Subcutaneous abdominal adipose tissue (tissue), 5 donors: ENCODE measurements around the gene MTHFD2L.

Source experiments
- H3K27ac ChIP-seq: one replicate; pipeline ENCODE4 v1.7.0; 2013; ENCODE audit warnings: low read depth, mild to moderate bottlenecking, inconsistent platforms, low read length, moderate library complexity
- H3K27me3 ChIP-seq, 5 donors: one replicate each; pipeline ENCODE4 v1.7.0; 2013; ENCODE audit warnings: low read length in 5 of 5, inconsistent platforms in 1 of 5; ENCODE audit not compliant: control insufficient read depth in 5 of 5, insufficient read depth in 4 of 5
- H3K36me3 ChIP-seq, 5 donors: one replicate each; pipeline ENCODE4 v1.7.0; 2013; ENCODE audit warnings: low read length in 5 of 5; ENCODE audit not compliant: control insufficient read depth in 5 of 5, insufficient read depth in 5 of 5
- H3K4me1 ChIP-seq, 5 donors: one replicate each; pipeline ENCODE4 v1.7.0; 2013; ENCODE audit warnings: low read length in 5 of 5, mild to moderate bottlenecking in 3 of 5, moderate library complexity in 1 of 5; ENCODE audit not compliant: control insufficient read depth in 5 of 5, insufficient read depth in 5 of 5
- H3K4me3 ChIP-seq, 5 donors: one replicate each; pipeline ENCODE4 v1.7.0; 2013; ENCODE audit warnings: low read length in 5 of 5, low read depth in 1 of 5
- H3K9ac ChIP-seq, 5 donors: one replicate each; pipeline ENCODE4 v1.7.0; 2013; ENCODE audit warnings: low read length in 5 of 5, mild to moderate bottlenecking in 4 of 5, moderate library complexity in 3 of 5
- H3K9me3 ChIP-seq, 5 donors: one replicate each; pipeline ENCODE4 v1.7.0; 2013; ENCODE audit warnings: low read length in 5 of 5; ENCODE audit not compliant: control insufficient read depth in 5 of 5
- donor health status: healthy.
- donor health status: healthy.
- donor health status: healthy.
- donor health status: healthy.
- donor health status: healthy.

The MTHFD2L gene

GRCh38 chr4:74178798-74179197 lies 20.9 kb downstream of the MTHFD2L start:
- Histone ChIP-seq H3K27ac (no peak overlapping the region), H3K4me1 (no peaks in the 10 kb centered on the region), H3K27me3 (no peaks in the 10 kb centered on the region), H3K4me3 (no peak overlapping the region), H3K36me3 (peaks cover 0 to 5% (median 0%) of the 10 kb centered on the region in 5 donors), H3K9ac (no peak overlapping the region), H3K9me3 (no peaks in the 10 kb centered on the region)

DNA sequence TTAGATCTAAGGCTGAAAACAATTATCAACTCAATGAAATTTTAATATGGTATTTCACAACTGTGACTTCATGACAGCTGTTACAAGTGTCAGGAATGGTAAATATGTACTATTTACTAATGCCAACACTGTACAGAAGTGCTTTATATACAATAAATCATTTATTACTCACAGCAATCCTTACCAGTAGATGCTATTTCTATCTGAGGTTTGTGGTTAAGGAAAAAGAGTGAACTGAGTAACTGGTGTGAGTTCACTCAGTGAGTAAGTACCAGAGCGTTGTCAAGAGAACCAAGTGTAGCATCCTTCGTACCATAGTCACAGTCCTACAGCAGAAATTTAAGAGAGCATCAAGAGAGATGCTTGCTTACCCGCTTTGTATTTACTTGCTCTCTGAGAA lies 23.3 kb downstream of the MTHFD2L start:
- no peak overlapping the region for H3K27ac ChIP-seq
- no peaks in the 10 kb centered on the region for H3K9me3 ChIP-seq
- no peaks in the 10 kb centered on the region for H3K4me1 ChIP-seq
- no peak overlapping the region for H3K9ac ChIP-seq
- peaks cover 0 to 5% (median 0%) of the 10 kb centered on the region in 5 donors for H3K36me3 ChIP-seq
- no peaks in the 10 kb centered on the region for H3K27me3 ChIP-seq
- no peak overlapping the region for H3K4me3 ChIP-seq

GRCh38 chr4:74188912-74189311 lies 31.0 kb downstream of the MTHFD2L start:
- no peak overlapping the region for H3K9ac ChIP-seq
- H3K4me3 ChIP-seq: no peak overlapping the region
- no peak overlapping the region for H3K27ac ChIP-seq

DNA sequence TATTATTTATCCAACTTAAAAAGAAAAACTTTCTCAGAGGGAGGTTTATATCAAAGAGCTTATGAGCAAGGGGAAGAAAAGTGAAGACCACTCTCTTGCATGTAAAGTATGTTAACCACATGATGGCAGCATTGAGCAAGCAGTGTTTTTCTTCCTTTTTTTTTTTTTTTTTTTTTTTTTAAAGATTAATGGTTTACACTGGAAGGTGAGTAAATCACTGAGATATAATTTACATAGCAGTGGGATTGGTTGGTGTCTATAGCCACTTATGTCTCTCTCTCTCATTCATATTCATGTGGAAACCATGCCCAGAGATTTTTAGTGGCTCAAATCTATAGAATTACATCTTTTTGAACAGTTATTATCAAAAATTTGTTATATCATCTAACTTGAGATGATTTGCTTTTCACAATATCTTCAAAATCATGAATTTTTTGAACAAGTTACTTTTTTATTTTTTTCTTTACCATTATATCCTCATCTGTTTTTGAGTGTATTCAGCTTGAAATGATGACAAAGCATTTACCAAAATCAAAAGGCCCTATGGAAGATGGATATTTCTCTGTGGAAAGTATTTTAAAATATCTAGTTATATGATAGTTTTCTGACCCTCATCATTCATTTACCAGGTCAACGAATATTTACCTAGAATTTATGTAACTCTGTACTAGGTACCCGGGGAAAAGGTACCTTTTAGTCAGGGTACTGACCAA lies 31.6 kb downstream of the MTHFD2L start:
- no peak overlapping the region for H3K27ac ChIP-seq
- no peak overlapping the region for H3K4me3 ChIP-seq
- no peaks in the 10 kb centered on the region for H3K4me1 ChIP-seq
- H3K9ac ChIP-seq: no peak overlapping the region
- no peaks in the 10 kb centered on the region for H3K36me3 ChIP-seq
- H3K9me3 ChIP-seq: no peaks in the 10 kb centered on the region
- no peaks in the 10 kb centered on the region for H3K27me3 ChIP-seq

More at GRCh38 chr4:74188912-74189311, 31.0 kb downstream of the MTHFD2L start:
- Histone ChIP-seq H3K36me3 (no peaks in the 10 kb centered on the region), H3K9me3 (no peaks in the 10 kb centered on the region), H3K27me3 (no peaks in the 10 kb centered on the region), H3K4me1 (no peaks in the 10 kb centered on the region)

- no peaks in the 10 kb centered on the region for H3K4me1 ChIP-seq
- no peak overlapping the region for H3K4me3 ChIP-seq
- H3K27ac ChIP-seq: no peak overlapping the region
- H3K9ac ChIP-seq: no peak overlapping the region
- H3K27me3 ChIP-seq: no peaks in the 10 kb centered on the region
- no peaks in the 10 kb centered on the region for H3K36me3 ChIP-seq
- no peaks in the 10 kb centered on the region for H3K9me3 ChIP-seq
Measured at GRCh38 chr4:74190332-74190731, 32.4 kb downstream of the MTHFD2L start.

DNA sequence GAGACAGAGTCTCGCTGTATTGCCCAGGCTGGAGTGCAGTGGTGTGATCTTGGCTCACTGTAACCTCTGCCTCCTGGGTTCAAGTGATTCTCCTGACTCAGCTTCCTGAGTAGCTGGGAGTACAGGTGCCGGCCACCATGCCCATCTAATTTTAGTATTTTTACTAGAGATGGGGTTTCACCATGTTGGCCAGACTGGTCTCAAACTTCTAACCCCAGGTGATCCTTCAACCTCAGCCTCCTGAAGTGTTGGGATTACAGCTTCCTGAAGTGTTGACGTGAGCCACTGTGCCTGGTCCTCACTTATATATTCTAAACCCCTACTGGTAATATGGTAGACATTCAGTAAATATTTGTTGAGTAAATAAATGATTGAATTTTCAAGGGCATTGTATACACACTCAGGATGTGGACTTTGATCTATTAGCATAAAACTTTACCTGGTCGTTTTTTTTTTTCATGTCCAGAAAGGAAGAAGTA lies 33.0 kb downstream of the MTHFD2L start:
- Histone ChIP-seq H3K4me3 (no peak overlapping the region), H3K36me3 (no peaks in the 10 kb centered on the region), H3K27me3 (no peaks in the 10 kb centered on the region), H3K9ac (no peak overlapping the region), H3K9me3 (no peaks in the 10 kb centered on the region), H3K27ac (no peak overlapping the region), H3K4me1 (no peaks in the 10 kb centered on the region)

GRCh38 chr4:74197080-74197479 lies 39.2 kb downstream of the MTHFD2L start:
- H3K4me3 ChIP-seq: no peak overlapping the region
- H3K4me1 ChIP-seq: no peaks in the 10 kb centered on the region
- H3K9ac ChIP-seq: no peak overlapping the region
- H3K36me3 ChIP-seq: peaks cover 0 to 6% (median 3%) of the 10 kb centered on the region in 5 donors
- H3K9me3 ChIP-seq: no peaks in the 10 kb centered on the region
- no peak overlapping the region for H3K27ac ChIP-seq
- H3K27me3 ChIP-seq: no peaks in the 10 kb centered on the region

DNA sequence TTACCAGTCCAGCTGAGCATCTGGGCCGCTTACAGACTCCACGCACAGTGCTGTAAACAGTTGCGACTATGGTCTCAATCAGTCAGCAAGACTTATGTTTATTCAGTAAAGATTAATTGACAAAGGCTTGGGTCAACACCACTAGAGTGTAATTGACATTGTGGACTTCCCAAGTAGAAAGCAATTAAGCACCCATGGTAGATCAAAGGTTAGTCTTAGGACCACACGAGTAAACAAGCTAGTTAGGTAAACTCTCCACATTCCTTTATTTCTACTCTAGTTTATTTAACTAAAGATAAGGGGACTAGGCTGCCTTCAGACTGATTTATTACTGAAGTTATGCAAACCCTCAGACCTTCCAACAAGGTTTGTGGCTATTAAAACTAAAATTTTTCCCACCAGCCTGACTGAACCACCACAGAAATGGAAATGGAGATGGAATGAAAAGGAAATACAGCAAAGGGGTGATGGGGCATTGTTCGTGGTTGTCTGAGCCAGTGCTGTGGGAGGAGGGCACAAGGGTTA lies 44.2 kb downstream of the MTHFD2L start:
- H3K36me3 ChIP-seq: peaks cover 4 to 10% (median 7%) of the 10 kb centered on the region in 5 donors
- no peaks in the 10 kb centered on the region for H3K9me3 ChIP-seq
- no peaks in the 10 kb centered on the region for H3K27me3 ChIP-seq
- H3K27ac ChIP-seq: no peak overlapping the region
- H3K4me3 ChIP-seq: no peak overlapping the region
- no peaks in the 10 kb centered on the region for H3K4me1 ChIP-seq
- no peak overlapping the region for H3K9ac ChIP-seq

- H3K4me1 ChIP-seq: no peaks in the 10 kb centered on the region
- no peak overlapping the region for H3K4me3 ChIP-seq
- H3K27me3 ChIP-seq: no peaks in the 10 kb centered on the region
- H3K9me3 ChIP-seq: no peaks in the 10 kb centered on the region
- H3K27ac ChIP-seq: no peak overlapping the region
- H3K36me3 ChIP-seq: peaks cover 4 to 10% (median 7%) of the 10 kb centered on the region in 5 donors
- no peak overlapping the region for H3K9ac ChIP-seq
Measured at GRCh38 chr4:74203467-74203866, 45.5 kb downstream of the MTHFD2L start.

DNA sequence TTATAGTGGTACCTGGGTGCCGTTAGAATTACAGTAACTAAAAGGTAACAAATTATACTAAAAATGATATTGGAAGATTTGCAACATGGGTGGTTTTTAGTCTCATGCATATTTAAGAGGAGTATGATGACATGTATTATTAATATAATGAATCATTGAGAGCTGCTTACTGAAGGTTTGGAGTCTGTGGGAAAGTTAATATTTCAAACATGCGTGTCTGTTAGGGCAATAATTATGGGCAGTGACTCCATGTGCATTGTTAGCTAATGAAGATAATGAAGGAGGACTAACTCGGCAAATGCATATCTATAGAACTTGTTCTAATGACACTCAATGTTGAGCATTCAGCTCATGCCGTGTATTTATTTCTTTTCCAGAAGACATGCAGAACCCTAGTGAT lies 47.1 kb downstream of the MTHFD2L start:
- no peak overlapping the region for H3K27ac ChIP-seq
- H3K27me3 ChIP-seq: no peaks in the 10 kb centered on the region
- no peak overlapping the region for H3K9ac ChIP-seq
- H3K9me3 ChIP-seq: no peaks in the 10 kb centered on the region
- peaks cover 4 to 10% (median 8%) of the 10 kb centered on the region in 5 donors for H3K36me3 ChIP-seq
- H3K4me3 ChIP-seq: no peak overlapping the region
- H3K4me1 ChIP-seq: no peaks in the 10 kb centered on the region
